Heart right ventricle (tissue), 16 donors: Measurements from ENCODE around the gene ADGRD1. TPM values are rescaled to one million over a fixed set of nuclear protein-coding genes. Genes with fewer than 3 reads are reported as not detected.
A peak's percentile ranks its signal among the peaks of the same experiment; 100 is the strongest.

Experiments used
- ATAC-seq, 8 donors: fragments of 200-7000 bp; cut with Tn5 transposase; one replicate each; pipeline ENCODE4 v1.9.1; 2020; ENCODE audit warnings: mild to moderate bottlenecking in 8 of 8, moderate library complexity in 8 of 8, moderate number of reproducible peaks in 1 of 8
- DNase-seq, 2 donors: peaks; one replicate each; pipeline ENCODE4 v3.0.0-alpha.2; 2020
- H3K27ac ChIP-seq, 10 donors: fragments of 200-600 bp; sonication (generic) in 2 of 10; one replicate each; pipeline versions ENCODE4 v1.5.0 to v1.8.0; 2020 to 2022; ENCODE audit warnings: mild to moderate bottlenecking in 3 of 10
- H3K27me3 ChIP-seq, 7 donors: fragments of 200-600 bp; one replicate each; pipeline ENCODE4 v1.8.0; 2021 to 2022; ENCODE audit warnings: mild to moderate bottlenecking in 2 of 7
- H3K36me3 ChIP-seq, 9 donors: fragments of 200-600 bp; sonication (generic) in 1 of 9; one replicate each; pipeline versions ENCODE4 v1.5.0 to v1.8.0; 2020 to 2022; ENCODE audit warnings: mild to moderate bottlenecking in 2 of 9
- H3K4me1 ChIP-seq, 9 donors: fragments of 200-600 bp; sonication (generic) in 1 of 9; one replicate each; pipeline versions ENCODE4 v1.5.0 to v1.8.0; 2020 to 2022; ENCODE audit warnings: mild to moderate bottlenecking in 4 of 9
- H3K4me3 ChIP-seq, 10 donors: fragments of 200-600 bp; sonication (generic) in 2 of 10; one replicate each; pipeline versions ENCODE4 v1.5.0 to v1.8.0; 2020 to 2022; ENCODE audit warnings: mild to moderate bottlenecking in 7 of 10, moderate library complexity in 2 of 10
- H3K9me3 ChIP-seq, 11 donors: fragments of 200-600 bp in 10 of 11; sonication (generic) in 2 of 11; one replicate each; pipeline versions ENCODE4 v1.5.0 to v1.8.0; 2013 to 2022; ENCODE audit warnings: mild to moderate bottlenecking in 2 of 11, control low read depth in 1 of 11, moderate library complexity in 1 of 11
- WGBS, 2 donors: extraction: QIAGEN DNeasy Blood & Tissue Kit; methylation state at CpG; one replicate each; pipeline ENCODE4 v1.1.7; 2013; ENCODE audit warnings: inconsistent platforms in 1 of 2; 5-methylcytosine and 5-hydroxymethylcytosine counted together
- intact Hi-C, 10 donors: fragments of 100-400 bp; cut with DNase I; formaldehyde crosslinking; loops; one replicate each; pipeline versions ENCODE4 v1.11.1 to v1.14.2; 2022
- polyA plus RNA-seq, 2 donors: library from polyadenylated mRNA; stranded (reverse); fragments of 200-250 nt; gene quantifications; one replicate each; pipeline ENCODE4 v1.2.3, GENCODE V29; 2013
- total RNA-seq, 10 donors: library from RNA; stranded (reverse); fragmentation: NEBNext Ultra II Directional in 3 of 10; extraction: Animal tissue kit (Norgen Biotek cat#: 25700) in 3 of 10; gene quantifications; one replicate each; pipeline versions ENCODE4 v1.2.1 to v1.2.4, GENCODE V29; 2021 to 2023
- TF ChIP-seq, protein P1 (sequence below), 9 donors: fragments of 200-600 bp; sonication (generic) in 2 of 9; IDR thresholded peaks; one replicate each; pipeline versions ENCODE4 v1.5.0 to v1.8.0; 2021 to 2022; ENCODE audit warnings: antibody characterized with exemption in 9 of 9, mild to moderate bottlenecking in 5 of 9, moderate library complexity in 1 of 9
- donor health status: Arrhythmogenic right ventricular cardiomyopathy.
- donor health status: ischemic (EF 13 %, LVEDD 7.1; RV severe dilation, severe dysfunction).
- donor health status: healthy with polysubstance abuse.
- donor health status: DM: no; HTN: yes; CAD: no.
- donor health status: DM: no; HTN: no; CAD: no.
- donor health status: ischemic (EF 25% LVEDD 6.9; RV normal size, moderate dysfunction).
- donor health status: ischemic (EF 25% LVEDD 5.7; RV mildly dilated, moderate dysfunction).
- donor health status: healthy.
- donor health status: DM: yes; HTN: yes; CAD: no.
- donor health status: Ischemic cardiomyopathy.
- donor health status: ischemic (EF 35%, LVEDD 5.7; RV mildly dilated, moderate dysfunction).
- donor health status: nonischemic (EF 11% LVEDD 7.7; RV severe dilation, severe dysfunction).
- donor health status: DM: yes; HTN: yes; CAD: no.
- donor health status: PGD.
- donor health status: ischemic (EF 29% LVEDD 5.4; RV normal size, mild dysfunction).
- donor health status: nonischemic (EF 23%, LVEDD 6.1; RV moderate dilation, normal function).

The ADGRD1 gene
- total and polyA plus RNA-seq, 12 donors = 16.8 to 157 (median 69.7) TPM

DNA sequence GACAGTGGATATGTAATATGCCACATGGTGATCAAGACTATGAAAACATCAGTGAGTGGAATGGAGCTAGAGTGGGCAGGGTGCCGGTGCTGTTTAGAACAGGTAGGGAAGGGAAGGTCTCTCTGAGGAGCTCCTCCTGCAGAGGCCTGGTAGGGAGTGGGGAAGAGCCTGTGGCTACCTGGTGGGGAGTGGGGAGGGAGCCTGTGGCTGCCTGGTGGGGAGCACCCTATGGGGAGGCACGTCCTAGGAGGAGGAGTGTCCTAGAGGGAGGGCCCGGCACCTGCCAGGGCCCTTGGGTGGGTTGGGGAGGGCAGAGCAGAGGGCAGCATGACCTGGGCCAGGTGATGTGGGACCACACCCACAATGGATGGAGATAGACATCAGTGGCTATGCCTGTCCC is 122.6 kb downstream of the ADGRD1 start:
- TF ChIP-seq, protein P1, sequence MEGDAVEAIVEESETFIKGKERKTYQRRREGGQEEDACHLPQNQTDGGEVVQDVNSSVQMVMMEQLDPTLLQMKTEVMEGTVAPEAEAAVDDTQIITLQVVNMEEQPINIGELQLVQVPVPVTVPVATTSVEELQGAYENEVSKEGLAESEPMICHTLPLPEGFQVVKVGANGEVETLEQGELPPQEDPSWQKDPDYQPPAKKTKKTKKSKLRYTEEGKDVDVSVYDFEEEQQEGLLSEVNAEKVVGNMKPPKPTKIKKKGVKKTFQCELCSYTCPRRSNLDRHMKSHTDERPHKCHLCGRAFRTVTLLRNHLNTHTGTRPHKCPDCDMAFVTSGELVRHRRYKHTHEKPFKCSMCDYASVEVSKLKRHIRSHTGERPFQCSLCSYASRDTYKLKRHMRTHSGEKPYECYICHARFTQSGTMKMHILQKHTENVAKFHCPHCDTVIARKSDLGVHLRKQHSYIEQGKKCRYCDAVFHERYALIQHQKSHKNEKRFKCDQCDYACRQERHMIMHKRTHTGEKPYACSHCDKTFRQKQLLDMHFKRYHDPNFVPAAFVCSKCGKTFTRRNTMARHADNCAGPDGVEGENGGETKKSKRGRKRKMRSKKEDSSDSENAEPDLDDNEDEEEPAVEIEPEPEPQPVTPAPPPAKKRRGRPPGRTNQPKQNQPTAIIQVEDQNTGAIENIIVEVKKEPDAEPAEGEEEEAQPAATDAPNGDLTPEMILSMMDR (IDR thresholded peaks at IDR 0.05) = no peak
- Histone ChIP-seq H3K9me3 (peaks cover 0 to 14% (median 0%) of the 10 kb centered on the region in 11 donors), H3K36me3 (peaks cover 0 to 25% (median 0%) of the 10 kb centered on the region in 9 donors), H3K27ac (no peak overlapping the region), H3K4me3 (no peak overlapping the region), H3K4me1 (peaks cover 0 to 20% (median 14%) of the 10 kb centered on the region in 9 donors), H3K27me3 (no peaks in the 10 kb centered on the region)
- intact Hi-C loops = loop anchor here in 1 of 10 donors (1.0 kb wide), 1 partner anchor 12 kb away; no protein-coding TSS in a partner anchor
- DNase-seq (no peak), ATAC-seq (peak in 1 of 8 donors; percentile 15)
- 90 to 99% methylated on average over 3 of the region's 3 CpGs for WGBS, 2 donors

DNA sequence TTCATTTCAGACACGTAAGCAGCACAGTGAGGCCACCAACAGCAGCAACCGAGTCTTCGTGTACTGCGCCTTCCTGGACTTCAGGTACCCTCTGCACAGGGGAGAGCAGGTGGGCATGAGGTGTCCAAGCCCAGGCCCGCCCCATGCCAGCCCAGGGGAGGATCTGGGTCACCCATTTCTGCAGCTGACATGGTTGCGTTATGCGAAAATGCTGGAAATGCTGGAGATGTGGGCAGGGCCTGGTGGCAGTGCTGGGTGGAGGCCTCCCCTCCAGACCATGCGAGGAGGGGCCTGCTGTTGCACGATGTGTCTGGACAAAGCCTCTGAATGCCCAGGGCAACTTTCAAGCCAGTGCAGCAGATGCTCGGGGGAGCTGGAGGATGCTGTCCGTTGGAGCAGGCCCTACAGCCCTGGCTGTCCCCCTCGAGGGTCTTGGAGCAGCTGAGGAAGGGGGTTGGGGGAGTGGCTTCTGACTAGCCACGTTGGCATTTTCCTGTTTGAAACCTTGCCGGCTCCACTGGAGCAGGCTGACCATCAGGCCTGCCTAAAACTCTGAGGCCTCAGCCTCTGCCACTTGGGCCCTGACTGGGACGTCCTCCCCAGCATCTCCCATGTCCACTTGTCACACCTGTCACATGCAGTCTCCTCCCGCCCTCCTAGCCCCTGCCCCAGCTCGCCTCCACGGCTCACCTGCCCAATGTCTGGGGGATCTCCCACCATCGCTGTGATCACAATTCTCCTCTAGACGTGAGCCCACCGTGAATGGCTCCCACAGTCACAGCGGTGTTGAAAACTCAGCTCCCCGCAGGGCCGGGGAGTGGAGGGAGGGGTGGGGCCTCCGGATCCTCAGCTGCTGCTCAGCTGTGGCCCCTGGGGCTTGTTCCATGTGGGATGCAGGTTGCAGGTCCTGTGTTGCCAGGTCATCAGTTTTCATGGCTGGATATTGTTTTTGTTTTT is 123.4 kb downstream of the ADGRD1 start:
- Histone ChIP-seq H3K36me3 (peaks cover 0 to 25% (median 0%) of the 10 kb centered on the region in 9 donors), H3K9me3 (peaks cover 0 to 14% (median 0%) of the 10 kb centered on the region in 11 donors), H3K4me3 (no peak overlapping the region), H3K27me3 (no peaks in the 10 kb centered on the region), H3K27ac (no peak overlapping the region), H3K4me1 (peaks cover 0 to 20% (median 14%) of the 10 kb centered on the region in 9 donors)
- TF ChIP-seq, protein P1 (IDR thresholded peaks at IDR 0.05) = no peak
- ATAC-seq = peak in 1 of 8 donors; percentile 9
- DNase-seq = no peak
- intact Hi-C loops = loop anchor here in 1 of 10 donors (1.0 kb wide), 1 partner anchor 11 kb away; no protein-coding TSS in a partner anchor
- 83 to 86% methylated on average over 25 of the region's 25 CpGs for WGBS, 2 donors

DNA sequence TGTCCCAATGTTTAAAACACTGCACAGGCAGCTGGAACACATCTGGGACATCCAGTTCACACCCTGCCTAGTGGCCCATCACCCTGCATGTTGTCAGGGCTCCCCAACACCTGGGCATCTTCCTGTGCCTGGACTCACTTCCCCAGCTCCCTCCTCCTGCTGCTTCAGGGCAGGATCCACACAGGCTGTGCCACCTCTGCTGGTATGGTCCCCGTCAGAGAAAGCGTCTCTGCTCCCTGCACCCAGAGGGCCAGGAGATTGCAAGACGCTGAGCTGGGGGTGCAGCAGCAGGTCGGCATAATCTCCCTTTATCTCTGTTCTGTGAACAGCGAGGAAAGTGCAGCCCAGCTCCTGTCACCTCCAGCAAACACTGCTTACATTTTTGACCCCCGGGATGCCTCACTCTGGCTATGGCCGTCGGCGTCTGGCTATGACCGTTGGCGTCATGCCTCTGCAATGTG is 124.3 kb downstream of the ADGRD1 start:
- H3K27me3 ChIP-seq = no peaks in the 10 kb centered on the region
- ATAC-seq (no peak), DNase-seq (peak in 1 of 2 donors; percentile 6)
- H3K4me3 ChIP-seq = no peak overlapping the region
- H3K27ac ChIP-seq = no peak overlapping the region
- TF ChIP-seq, protein P1 (IDR thresholded peaks at IDR 0.05) = no peak
- WGBS, 2 donors = 71% methylated on average over 11 of the region's 11 CpGs
- peaks cover 0 to 14% (median 0%) of the 10 kb centered on the region in 11 donors for H3K9me3 ChIP-seq
- intact Hi-C loops = no loop called here
- H3K36me3 ChIP-seq = peaks cover 0 to 21% (median 0%) of the 10 kb centered on the region in 9 donors
- peaks cover 0 to 20% (median 14%) of the 10 kb centered on the region in 9 donors for H3K4me1 ChIP-seq
